NCI-H1092 treated with DMSO at 0.1 percent for 48 hours (cell line): ENCODE measurements around the gene NRDC.
"Not testable (repeated sequence)": the region's sequence is repeated elsewhere in the genome, so short reads cannot be mapped to it uniquely, and the experiment has no call there.

Source experiments
- DNase-seq: peaks from one replicate; lab custom pipeline; 2025; lab: John Stamatoyannopoulos, UW

The NRDC gene

DNA sequence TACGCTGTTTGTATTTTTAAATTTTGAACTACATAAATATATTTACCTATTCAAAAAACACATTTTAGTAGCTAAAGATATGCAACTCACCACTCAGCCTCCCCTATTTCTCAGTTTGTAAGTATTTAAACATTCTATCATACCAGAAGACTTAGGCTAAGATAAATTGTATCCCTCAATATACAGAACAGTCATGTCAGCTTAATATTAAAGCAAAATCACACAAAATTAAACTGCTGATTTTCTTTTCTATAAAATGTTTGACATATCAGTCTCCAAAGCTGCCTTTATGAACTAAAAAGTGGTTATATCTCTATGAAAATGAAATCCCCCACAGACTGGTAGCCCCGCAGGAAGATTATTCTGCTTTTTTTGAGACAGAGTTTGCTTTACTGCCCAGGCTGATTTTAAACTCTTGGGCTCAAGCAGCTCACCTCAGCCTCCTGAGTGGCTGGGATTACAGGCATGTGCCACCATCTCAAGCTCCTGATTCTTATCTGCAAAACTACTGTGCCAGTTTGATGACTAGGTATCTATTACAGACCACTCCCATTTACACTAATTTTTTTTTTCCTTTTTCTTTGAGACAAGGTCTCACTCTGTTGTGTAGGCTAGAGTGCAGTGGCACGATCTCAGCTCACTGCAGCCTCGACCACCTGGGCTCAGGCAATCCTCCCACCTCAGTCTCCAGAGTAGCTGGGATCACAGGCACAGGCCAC lies 37.6 kb downstream of the NRDC start:
- DNase-seq: no peak

DNA sequence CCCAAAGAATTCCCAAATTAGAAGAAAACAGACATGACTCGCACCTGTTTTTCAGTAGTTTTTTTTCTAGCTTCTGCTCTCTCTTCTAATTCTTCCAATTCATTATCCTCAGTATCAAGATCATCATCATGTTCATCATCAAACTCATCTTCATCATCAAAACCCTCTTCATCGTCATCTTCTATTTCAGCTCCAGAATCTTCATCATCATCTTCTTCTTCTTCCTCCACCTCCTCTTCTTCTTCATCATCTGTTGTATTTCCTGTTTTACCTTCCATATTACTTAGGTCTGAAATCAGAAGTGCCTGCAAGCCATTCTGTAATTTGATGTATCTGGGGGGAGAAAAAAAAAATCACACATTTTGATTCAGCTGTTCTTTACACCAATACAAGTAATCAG lies 38.3 kb downstream of the NRDC start:
- DNase-seq: no peak

DNA sequence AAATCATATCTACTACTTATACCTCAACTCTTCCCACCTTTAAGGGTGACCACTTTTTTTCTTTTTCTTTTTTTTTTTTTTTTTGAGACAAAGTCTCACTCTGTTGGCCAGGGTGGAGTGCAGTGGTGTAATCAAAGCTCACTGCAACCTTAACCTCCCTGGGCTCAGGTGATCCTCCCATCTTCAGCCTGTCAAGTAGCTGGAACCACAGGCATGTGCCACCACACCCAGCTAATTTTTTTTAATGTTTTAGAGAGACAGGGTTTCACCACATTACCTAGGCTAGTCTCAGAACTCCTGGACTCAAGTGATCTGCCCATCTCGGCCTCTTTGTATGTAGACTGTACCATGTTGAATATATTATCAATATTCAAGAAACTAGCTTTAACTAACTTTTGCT lies 39.4 kb downstream of the NRDC start:
- DNase-seq: no peak

DNA sequence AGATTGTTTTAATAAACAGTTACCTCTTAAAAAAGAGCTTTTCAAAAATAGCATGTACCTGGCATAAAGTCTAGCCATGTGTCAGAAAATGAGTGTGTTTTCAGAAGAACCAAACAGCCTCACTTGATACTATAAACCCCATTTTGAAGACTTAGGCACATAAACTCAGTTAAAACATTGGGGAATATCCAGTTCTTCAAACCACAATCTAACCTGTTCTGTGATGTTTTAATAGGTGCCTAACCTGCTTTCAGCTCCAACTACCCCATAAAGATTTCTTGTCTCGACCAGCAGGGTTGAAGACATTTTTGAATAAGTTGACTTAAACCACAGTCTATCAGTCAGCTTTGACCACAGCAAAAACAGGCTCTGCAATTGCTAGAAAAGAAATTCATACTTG lies 41.3 kb downstream of the NRDC start:
- no peak for DNase-seq

DNA sequence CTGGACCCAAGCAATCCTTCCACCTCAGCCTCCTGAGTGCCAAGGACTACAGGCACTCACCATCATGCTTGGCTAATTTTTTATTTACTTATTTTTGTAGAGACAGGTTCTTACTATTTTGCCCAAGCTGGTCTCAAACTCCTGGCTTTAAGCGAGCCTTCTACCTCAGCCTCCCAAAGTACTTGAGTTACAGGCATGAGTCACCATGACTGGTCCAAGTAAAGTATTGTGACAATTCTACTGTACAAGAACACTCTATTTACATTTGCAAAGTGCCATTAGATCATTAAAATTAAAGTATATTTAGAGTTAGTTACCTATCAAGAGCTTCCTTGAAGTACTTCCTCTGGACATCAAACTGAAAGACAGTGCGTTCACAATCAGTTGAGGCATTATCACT lies 44.8 kb downstream of the NRDC start:
- no peak for DNase-seq

DNA sequence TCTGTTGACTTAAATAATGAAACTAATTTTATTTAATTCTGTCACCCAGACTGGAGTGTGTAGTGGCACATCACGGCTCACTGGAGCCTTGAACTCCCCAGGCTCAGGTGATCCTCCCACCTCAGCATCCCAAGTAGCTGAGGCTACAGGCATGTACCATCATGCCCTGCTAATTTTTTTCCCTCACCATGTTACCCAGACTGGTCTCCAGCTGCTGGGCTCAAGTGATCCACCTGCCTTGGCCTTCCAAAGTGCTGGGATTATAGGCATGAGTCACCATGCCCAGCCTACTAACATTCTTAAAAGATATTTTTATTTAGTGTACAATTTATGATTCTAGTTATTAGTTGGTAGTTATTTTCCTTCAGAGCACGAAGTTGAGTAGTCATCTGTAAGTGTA lies 49.5 kb downstream of the NRDC start:
- DNase-seq: no peak

DNA sequence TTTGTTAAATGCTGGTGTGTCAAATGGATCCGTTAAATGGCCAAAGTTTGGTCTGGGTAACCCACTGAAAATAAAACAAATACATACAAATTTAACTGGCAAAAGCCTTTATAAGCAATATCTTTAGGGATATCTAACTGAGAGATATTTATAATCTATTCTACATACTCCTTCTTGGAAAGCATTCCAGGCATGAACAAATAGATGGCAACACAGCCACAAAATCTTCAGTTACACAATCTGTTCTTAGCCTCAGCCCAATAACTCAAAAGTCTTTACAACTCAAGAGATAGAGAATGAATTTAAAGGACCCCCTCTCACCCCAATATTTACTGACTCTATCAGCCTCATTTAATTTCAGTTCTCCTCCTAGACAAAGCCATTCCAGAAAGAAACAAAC lies 58.7 kb downstream of the NRDC start:
- DNase-seq: no peak

DNA sequence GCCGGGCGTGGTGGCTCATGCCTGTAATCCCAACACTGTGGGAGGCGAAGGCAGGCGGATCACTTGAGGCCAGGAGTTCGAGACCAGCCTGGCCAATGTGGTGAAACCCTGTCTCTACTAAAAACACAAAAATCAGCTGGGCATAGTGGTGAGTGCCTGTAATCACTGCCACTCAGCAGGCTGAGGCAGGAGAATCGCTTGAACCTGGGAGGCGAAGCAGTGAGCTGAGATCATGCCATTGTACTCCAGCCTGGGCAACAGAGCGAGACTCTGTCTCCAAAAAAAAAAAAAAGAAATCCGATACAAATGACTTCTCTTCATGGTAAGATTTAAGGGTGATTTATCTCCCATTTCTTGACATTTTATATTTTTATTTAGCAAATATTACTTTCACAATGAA lies 59.5 kb downstream of the NRDC start:
- not testable (repeated sequence) for DNase-seq

DNA sequence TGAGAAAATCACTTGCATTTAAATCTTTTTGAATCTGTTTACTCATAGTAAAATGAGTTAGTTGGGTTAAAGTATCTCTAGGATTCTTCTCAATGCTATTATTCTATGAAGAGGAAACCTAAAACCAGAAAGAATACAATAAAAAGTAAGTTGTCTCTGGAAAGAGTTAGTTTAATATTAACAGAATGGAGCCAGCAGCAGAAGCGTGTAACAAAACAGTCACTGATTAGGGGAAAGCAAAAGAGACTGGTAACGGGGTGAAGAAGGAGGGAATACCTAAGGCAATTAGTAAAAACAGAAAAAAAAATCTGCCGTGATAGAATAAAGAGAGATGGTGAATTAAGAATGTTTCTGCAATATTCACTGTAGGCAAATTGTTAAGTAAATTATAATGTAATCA lies 60.0 kb downstream of the NRDC start:
- no peak for DNase-seq

DNA sequence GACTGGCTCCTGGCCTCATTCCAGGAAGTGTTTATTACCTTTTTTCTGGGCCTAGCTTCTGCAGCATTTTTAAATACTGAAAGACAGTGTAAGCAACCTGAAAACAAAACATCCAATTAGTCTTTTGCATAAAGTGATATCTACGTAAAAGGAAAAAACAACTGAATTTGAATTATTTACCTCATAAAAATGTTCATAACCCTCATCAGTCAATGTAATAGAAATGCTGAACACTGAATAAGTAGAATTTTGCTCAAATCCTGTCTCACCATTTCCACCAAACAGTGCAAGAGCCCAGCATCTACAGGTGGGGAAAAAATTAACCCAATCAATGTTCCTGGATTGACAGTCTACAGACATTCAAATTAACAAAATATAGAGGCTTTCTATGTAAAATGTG lies 64.0 kb downstream of the NRDC start:
- DNase-seq: no peak

DNA sequence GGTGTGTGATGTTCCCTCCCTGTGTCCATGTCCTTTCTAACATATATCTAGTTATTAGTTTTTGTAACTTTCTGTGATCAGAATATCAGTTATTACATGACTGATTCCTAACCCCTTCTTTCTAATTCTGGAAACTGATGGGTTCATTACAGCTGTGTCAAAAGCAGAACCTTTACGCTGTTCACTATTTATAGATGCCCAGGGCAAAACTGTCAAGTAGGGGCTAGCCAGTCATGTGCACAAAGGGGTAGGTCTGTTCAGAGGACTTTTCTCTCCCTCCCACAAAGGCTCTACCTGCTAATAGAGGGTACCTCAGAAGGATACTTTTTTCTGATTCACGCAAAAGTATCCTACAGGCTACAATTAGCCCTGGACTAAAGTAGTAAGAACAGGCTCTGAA lies 79.2 kb downstream of the NRDC start:
- no peak for DNase-seq

DNA sequence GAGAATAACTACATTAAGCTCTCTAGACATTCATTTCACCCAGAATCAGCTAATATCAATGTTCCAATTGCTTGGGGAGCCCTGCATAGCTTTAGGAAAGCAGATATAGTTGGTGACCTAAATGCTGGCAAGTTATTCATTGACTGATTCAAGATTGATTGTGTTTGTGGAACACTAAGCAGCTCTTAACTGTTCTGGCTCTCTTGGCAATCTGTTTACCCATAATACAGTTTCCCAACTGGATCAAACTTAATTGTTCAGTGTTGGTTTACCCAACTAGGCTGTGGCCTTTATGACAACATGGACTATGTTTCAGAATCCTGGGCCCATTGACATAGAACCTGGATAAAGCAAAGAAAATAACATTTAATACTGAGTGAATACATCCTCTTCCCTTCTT lies 83.7 kb downstream of the NRDC start:
- no peak for DNase-seq

DNA sequence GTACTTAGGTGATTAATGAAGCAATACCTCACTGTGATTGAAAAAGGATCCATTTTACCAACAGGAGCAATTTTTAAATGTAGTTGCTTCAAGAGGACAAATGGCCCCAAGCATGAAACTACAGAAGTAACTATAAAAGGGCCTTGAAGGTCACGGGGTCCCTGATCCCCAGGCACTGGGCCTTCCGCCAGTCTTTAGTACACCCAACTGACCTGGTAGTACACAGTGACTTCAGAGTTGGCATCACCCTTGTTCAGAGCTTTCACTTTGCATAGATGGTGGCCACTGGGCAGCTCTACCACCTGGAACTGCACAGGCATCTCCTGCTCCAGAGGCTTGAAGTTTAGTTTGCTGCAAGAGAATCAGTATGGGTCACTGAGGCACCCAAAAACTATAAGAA lies 84.3 kb downstream of the NRDC start:
- no peak for DNase-seq

DNA sequence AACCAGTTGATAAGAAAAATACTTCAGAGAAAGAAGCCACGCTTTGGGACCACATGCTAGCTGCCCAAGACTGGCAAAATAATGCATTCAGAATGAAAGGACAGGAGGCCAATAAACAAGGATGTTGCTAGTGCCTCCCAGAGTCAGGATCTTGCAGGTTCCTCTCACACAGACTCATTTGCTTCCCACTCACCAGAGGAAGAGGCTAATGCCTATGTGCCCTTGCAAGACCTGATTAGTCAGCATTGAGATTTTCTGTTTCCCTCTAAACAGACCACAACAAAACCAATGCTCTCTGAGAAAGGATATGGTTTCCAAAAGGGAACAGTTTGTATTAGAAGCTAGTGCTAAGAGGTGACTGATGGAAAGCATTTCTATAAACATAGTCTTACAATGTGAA lies 85.7 kb downstream of the NRDC start:
- no peak for DNase-seq

DNA sequence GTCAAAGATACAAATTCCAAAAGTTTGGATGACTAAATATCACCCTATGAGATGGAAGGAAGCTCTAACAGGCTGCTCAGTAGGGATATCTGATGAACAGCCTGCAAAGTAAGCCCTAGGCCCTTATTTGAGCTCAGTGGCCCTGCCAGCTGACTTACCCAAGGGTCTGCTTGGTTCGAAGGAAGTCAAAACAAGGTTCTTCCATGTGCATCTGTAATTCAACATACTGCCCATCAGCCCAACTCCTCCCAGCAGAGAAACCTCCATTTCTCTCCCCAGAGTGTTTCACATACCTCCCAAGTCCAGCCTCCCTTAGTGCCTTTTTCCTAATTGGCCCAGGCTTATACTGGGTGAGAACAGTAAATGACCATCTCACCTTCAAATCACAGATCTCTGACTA lies 86.6 kb downstream of the NRDC start:
- no peak for DNase-seq

DNA sequence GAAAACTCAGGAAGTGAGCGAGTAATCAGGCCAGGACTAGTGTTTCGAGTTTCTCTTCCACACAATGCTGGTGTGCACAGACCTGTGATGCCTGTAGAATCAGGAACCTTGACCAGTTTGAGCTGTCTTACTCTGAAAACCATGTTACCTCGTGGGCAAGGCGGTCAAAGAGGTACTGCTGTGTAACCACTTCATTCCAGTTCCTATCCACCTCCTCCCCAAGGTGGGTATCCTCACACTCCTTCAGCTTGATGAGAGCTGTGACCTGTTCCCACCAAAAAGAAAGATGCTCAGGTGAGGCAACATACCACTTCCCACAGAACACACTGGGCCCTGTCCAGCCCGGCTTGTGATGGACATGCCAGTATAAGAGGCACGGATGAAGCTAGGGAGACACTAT lies 88.1 kb downstream of the NRDC start:
- no peak for DNase-seq

DNA sequence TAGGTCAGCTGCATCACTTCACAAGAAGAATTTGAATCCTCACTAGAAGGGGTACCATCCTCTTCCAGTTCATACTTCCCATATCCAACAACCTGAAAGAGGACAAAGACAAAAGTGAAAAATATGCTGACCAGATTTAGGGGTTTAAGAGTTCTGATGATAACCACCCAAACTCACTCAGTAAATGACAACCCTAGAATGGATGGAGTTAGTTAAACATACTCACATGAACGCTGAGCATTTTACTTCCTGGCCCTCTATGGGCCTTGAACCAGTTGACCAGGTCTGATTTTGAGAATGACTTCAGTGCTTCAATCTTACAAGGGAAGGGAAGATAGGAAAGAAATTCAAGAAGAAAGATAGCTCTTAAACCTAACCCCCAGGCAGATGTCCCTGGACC lies 89.2 kb downstream of the NRDC start:
- no peak for DNase-seq

DNA sequence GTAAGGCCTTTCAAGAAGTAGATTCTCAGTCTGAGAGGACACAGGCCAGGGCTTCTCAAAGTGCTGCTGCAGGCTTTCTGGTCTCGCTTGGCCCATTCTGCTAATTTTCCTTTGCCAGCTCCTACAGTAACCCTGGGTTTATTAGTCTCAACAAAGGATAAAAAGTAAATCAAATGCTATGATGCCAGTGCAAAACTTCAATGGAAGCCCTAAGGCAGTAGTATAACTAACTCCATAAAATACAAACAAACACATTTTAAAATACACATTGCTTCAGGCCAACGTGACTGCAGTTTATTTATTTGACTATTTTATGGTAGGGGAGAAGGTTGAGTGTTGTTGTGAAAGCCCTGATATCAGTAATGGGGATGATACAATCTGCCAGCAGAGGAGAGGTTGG lies 89.6 kb downstream of the NRDC start:
- no peak for DNase-seq

DNA sequence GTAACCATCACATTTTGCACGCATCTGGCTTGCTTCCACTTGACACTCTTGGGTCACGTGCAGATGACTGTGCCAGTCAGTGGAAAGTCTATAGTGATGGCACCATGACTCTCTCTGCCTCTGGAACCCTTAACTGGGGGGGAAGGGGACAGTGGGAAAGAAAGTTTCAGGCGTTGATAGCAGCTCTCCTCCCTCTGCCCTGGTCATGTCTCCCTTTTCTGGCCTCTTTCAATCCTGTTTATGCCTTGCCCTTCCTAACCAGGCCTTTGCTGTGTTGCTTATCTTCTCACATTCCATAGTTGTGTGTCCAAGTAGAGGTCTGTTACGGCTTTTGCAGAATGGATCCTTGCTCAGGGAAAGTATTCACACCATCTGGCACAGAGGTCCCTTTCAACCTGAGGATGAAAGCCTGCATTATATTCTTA lies 93.5 kb downstream of the NRDC start:
- no peak for DNase-seq

DNA sequence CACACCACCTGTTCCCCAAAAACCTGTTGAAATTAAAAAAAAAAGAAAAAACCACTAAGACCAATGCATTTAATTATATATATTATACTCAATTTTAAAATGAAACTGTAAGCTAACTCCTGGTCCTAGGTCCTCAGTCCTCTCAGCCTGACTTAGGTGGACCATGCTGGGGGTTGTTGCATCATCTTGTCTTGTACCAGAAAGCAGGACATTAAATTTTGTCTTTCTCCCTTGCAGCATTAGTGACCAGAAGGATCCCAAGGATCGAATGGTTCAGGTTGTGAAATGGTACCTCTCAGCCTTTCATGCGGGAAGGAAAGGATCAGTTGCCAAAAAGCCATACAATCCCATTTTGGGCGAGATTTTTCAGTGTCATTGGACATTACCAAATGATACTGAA lies 97.6 kb downstream of the NRDC start:
- DNase-seq: no peak

DNA sequence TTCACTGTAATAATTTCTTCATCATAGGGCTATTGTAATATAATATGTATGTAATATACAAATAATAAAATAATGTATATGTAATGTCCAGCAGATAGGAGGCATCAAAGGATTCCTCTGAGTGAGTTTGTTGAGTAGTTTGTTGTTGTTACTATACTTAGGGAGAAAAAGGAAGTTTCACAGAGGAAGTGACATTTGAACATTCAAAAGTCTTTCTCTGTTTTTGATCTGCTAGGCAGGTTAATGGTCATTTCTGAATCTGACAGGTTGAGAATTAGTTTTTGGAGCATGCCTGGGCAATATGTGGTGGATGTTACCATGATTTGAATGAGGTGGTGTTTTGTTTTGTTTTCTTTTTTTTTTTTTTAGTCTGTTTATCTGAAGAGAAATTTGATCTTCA lies 102.1 kb downstream of the NRDC start:
- DNase-seq: no peak

DNA sequence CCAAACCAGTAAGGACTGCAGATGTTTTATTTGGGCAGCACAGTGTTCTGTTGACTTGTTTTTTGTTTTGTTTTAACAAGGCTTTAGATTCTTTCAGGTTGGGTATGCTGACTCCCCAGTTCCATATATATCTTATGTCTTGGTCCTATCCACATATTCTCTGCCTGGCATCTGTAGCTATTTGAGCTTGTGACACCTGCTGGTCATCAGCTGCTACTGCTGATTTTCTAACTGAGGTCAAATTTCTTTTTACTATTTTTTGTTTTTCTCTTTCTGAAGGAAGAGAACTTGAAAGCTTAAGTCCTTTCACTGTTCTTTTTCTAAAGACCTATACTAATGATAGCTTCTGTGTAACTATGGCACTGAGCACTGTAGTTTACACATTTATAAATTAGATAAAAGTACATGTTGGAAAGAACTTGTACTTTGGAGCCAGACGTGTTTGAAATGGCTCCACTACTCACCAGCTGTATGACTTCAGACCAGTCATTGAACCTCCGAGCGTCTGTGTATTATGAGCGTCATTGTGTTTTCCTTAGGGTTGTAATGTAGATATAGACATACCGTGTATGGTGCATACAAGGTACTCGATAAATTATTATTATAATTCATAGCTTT lies 109.4 kb downstream of the NRDC start:
- peak; percentile 15 for DNase-seq

DNA sequence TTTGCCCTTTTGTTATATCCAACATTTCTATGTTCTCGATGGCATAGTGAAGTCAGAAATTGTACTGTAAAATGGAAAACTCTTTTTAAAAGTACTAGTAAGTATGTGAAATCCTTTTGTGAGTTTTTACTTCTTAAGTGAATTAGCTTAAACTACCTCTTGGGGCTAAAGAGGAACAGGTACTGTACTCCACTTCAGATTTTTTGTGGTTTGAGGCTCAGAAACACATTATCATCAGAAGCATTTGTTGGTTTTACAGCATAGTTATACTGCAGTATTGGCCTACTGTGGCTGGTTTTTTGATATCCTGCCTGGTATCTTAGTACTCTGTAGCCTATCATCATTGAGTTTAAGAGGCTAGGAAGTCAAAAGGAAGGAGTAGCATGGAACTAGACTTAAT lies 117.2 kb downstream of the NRDC start:
- DNase-seq: no peak

DNA sequence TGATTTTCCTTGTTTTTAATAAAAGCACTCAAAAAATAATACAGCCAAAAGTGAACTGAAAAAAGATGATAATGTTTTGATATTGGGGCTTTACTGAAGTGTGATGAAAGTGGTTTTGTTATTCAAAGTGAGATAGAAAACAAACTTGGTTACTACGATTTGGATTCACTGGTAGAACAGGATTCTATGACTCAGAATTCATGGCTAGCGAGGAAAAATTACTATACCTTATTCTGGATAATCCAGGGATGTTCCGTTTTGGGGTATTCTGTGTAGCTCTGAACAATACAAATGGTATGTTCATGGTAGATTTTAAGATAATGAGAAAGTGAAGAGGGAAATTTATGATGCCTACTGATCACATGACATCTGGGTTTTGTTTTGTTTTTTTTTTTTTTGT lies 117.7 kb downstream of the NRDC start:
- no peak for DNase-seq
